ENCODE measurements around the gene JTB. TPM values are rescaled to one million over a fixed set of nuclear protein-coding genes. Genes with fewer than 3 reads are reported as not detected.
A peak's percentile ranks its signal among the peaks of the same experiment; 100 is the strongest.

Gene JTB
- total and polyA plus RNA-seq, 2 of the 4 experiments (the other 2 are of a cell fraction): 123 to 138 TPM

- H2AK5ac ChIP-seq (ENCODE audit: low read depth, low read length): no peak overlapping the region
- no peak overlapping the region for H3K4ac ChIP-seq (ENCODE audit: low read depth, low read length)
- H3K27me3 ChIP-seq (ENCODE audit: control insufficient read depth, insufficient read depth, low read length): no peaks in the 10 kb centered on the region
- no peaks in the 10 kb centered on the region for H3K9me3 ChIP-seq (ENCODE audit: control insufficient read depth, insufficient read depth, low read length)
- ChIA-PET CTCF (interaction anchor here (1.3 kb wide), 1 partner anchor 16 kb away, joined by 4 read pairs; the partner anchor contains the start of gene DENND4B), POLR2A (ENCODE audit: unreplicated experiment) (no interaction called here)
- TF ChIP-seq RAD21 (IDR thresholded peaks at IDR 0.05; ENCODE audit: low read length) (no peak), POLR2A (IDR thresholded peaks at IDR 0.05; ENCODE audit: low read depth, low read length) (no peak), BHLHE40 (IDR thresholded peaks at IDR 0.05; ENCODE audit: low read depth, low read length) (no peak), RFX5 (IDR thresholded peaks at IDR 0.05; ENCODE audit: low read depth, low read length) (no peak), MAFK (IDR thresholded peaks at IDR 0.05; ENCODE audit: low read depth, low read length) (no peak), CEBPB (IDR thresholded peaks at IDR 0.05; ENCODE audit: low read depth, low read length) (no peak), FOS (IDR thresholded peaks at IDR 0.05; ENCODE audit: low read depth, low read length) (no peak), MAZ (IDR thresholded peaks at IDR 0.05; ENCODE audit: borderline replicate concordance, low read depth, low read length) (no peak)
- TF ChIP-seq, protein P1, sequence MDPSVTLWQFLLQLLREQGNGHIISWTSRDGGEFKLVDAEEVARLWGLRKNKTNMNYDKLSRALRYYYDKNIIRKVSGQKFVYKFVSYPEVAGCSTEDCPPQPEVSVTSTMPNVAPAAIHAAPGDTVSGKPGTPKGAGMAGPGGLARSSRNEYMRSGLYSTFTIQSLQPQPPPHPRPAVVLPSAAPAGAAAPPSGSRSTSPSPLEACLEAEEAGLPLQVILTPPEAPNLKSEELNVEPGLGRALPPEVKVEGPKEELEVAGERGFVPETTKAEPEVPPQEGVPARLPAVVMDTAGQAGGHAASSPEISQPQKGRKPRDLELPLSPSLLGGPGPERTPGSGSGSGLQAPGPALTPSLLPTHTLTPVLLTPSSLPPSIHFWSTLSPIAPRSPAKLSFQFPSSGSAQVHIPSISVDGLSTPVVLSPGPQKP (IDR thresholded peaks at IDR 0.05; ENCODE audit: borderline replicate concordance, low read depth, low read length): no peak
- TF ChIP-seq, protein P2, sequence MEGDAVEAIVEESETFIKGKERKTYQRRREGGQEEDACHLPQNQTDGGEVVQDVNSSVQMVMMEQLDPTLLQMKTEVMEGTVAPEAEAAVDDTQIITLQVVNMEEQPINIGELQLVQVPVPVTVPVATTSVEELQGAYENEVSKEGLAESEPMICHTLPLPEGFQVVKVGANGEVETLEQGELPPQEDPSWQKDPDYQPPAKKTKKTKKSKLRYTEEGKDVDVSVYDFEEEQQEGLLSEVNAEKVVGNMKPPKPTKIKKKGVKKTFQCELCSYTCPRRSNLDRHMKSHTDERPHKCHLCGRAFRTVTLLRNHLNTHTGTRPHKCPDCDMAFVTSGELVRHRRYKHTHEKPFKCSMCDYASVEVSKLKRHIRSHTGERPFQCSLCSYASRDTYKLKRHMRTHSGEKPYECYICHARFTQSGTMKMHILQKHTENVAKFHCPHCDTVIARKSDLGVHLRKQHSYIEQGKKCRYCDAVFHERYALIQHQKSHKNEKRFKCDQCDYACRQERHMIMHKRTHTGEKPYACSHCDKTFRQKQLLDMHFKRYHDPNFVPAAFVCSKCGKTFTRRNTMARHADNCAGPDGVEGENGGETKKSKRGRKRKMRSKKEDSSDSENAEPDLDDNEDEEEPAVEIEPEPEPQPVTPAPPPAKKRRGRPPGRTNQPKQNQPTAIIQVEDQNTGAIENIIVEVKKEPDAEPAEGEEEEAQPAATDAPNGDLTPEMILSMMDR (conservative IDR thresholded peaks at IDR 0.05; ENCODE audit: low read depth, low read length): no peak
- no peak overlapping the region for H2BK20ac ChIP-seq (ENCODE audit: low read depth, low read length)
- H2BK5ac ChIP-seq (ENCODE audit: low read depth, low read length, poor library complexity, severe bottlenecking): no peak overlapping the region
- peaks cover 6% of the 10 kb centered on the region; the same call in 1 of the 2 replicates for H4K20me1 ChIP-seq (ENCODE audit: insufficient read depth, low read length)
- no peak overlapping the region for H3K23ac ChIP-seq (ENCODE audit: low read depth, low read length)
- H3K56ac ChIP-seq (ENCODE audit: extremely low read depth, insufficient read depth, low read length): no peak overlapping the region
- no peak overlapping the region for H4K5ac ChIP-seq (ENCODE audit: low read depth, low read length)
- no peak overlapping the region for H3K4me2 ChIP-seq (ENCODE audit: low read depth, low read length)
- H2BK120ac ChIP-seq (ENCODE audit: low read depth, low read length): no peak overlapping the region
- WGBS, 2 experiments (ENCODE audit: extremely low coverage in 2 of 2, insufficient read length in 1 of 2): 100% methylated on average over 1 of the region's 14 CpGs; no CpG with 5 or more reads in 1 of the 2 experiments
- peaks cover 6% of the 10 kb centered on the region for H3K9me1 ChIP-seq (ENCODE audit: insufficient read depth, low read length)
- H2BK15ac ChIP-seq (ENCODE audit: low read depth, low read length): no peak overlapping the region
- in situ Hi-C loops (cut with MboI; ENCODE audit: low sequenced_read_pairs): no loop called here
- no peak overlapping the region for H4K91ac ChIP-seq (ENCODE audit: insufficient read depth, low read depth, low read length)
- no peak overlapping the region for H3K9ac ChIP-seq (ENCODE audit: low read depth, low read length)
- H2AFZ ChIP-seq (replicated peaks; ENCODE audit: low read length, poor library complexity): no peak overlapping the region
- H3K4me1 ChIP-seq (ENCODE audit: control insufficient read depth, insufficient read depth, low read length): peaks cover 9% of the 10 kb centered on the region
- intact Hi-C loops (cut with micrococcal nuclease): loop anchor here (10.0 kb wide), 1 partner anchor 135 kb away; no protein-coding TSS in a partner anchor
- dilution Hi-C loops (cut with HindIII; ENCODE audit: low sequenced_read_pairs, unreplicated experiment): no loop called here
- peaks cover 38% of the 10 kb centered on the region for H3K36me3 ChIP-seq (ENCODE audit: control insufficient read depth, insufficient read depth, low read length)
- no peak overlapping the region for H4K8ac ChIP-seq (ENCODE audit: low read depth in 2 of 2, low read length in 2 of 2)
- H3K27ac ChIP-seq (ENCODE audit: insufficient read depth, low read length): no peak overlapping the region
- ATAC-seq (ENCODE audit: low read depth) (no peak), DNase-seq (no peak)
- H3K4me3 ChIP-seq (ENCODE audit: insufficient read depth, low read depth, low read length): no peak overlapping the region
- H3K79me1 ChIP-seq (ENCODE audit: low read depth in 1 of 2, low read length in 2 of 2): peaks cover 0 to 4% of the 10 kb centered on the region in 2 experiments; a peak in 2 of 4 replicates
- peak overlapping the region; percentile 10 for H2AK9ac ChIP-seq (replicated peaks; ENCODE audit: low read depth, low read length, poor library complexity)
- TSS peak; percentile 77 for BruUV-seq (replicated peaks)
- no peak overlapping the region for H3K18ac ChIP-seq (ENCODE audit: low read depth, low read length)
- no peak overlapping the region for H3K14ac ChIP-seq (replicated peaks; ENCODE audit: low read depth, low read length)
Measured at GRCh38 chr1:153929981-153930948, 47.2 kb downstream of the JTB start.
